ENCODE data around the gene SERPINA4. TPM values are rescaled to one million over a fixed set of nuclear protein-coding genes. Genes with fewer than 3 reads are reported as not detected.

The SERPINA4 gene
- polyA plus RNA-seq, 4 donors, result 1.2 to 1.6 (median 1.4) TPM

- no peak for DNase-seq (ENCODE audit: low read depth in 4 of 4, low spot score in 3 of 4)
Measured at GRCh38 chr14:94612174-94612573, 50.9 kb downstream of the SERPINA4 start, which contains the start of gene SERPINA3. TSS of gene SERPINA3 (plus strand) at chr14:94612391. CDS start at chr14:94614442, 2,051 bp downstream.

- DNase-seq (ENCODE audit: low read depth in 4 of 4, low spot score in 3 of 4), result no peak
Measured at GRCh38 chr14:94612580-94613554, 51.6 kb downstream of the SERPINA4 start.

GRCh38 chr14:94613720-94614644, 52.7 kb downstream of the SERPINA4 start:
- DNase-seq (ENCODE audit: low read depth in 4 of 4, low spot score in 3 of 4), result no peak

GRCh38 chr14:94614802-94615201, 53.6 kb downstream of the SERPINA4 start:
- DNase-seq (ENCODE audit: low read depth in 4 of 4, low spot score in 3 of 4), result no peak

GRCh38 chr14:94615254-94615653, 54.0 kb downstream of the SERPINA4 start:
- DNase-seq (ENCODE audit: low read depth in 4 of 4, low spot score in 3 of 4), result no peak

- DNase-seq (ENCODE audit: low read depth in 4 of 4, low spot score in 3 of 4), result no peak
Measured at GRCh38 chr14:94615823-94616570, 54.8 kb downstream of the SERPINA4 start.

- DNase-seq (ENCODE audit: low read depth in 4 of 4, low spot score in 3 of 4), result no peak
Measured at GRCh38 chr14:94617366-94617941, 56.2 kb downstream of the SERPINA4 start.

GRCh38 chr14:94617988-94618822, 57.0 kb downstream of the SERPINA4 start:
- DNase-seq (ENCODE audit: low read depth in 4 of 4, low spot score in 3 of 4), result no peak

- DNase-seq (ENCODE audit: low read depth in 4 of 4, low spot score in 3 of 4), result no peak
Measured at GRCh38 chr14:94619297-94619696, 58.1 kb downstream of the SERPINA4 start.

Other genes with a start within 250 kb of the SERPINA4 start
- 1 to 10 TPM; 1.4 to 7.3 (median 3.9) TPM for gene SERPINA6, start 238.1 kb upstream of the SERPINA4 start, polyA plus RNA-seq (ENCODE audit: insufficient read length in 4 of 4)
- not detected for gene SERPINA2, start 194.7 kb upstream of the SERPINA4 start, polyA plus RNA-seq (ENCODE audit: insufficient read length in 4 of 4)
- 100 to 1,000 TPM in 2 of 4 donors, 10 to 100 TPM in 2; 48.2 to 109 (median 93.4) TPM for gene SERPINA1, start 172.8 kb upstream of the SERPINA4 start, polyA plus RNA-seq (ENCODE audit: insufficient read length in 4 of 4)
- under 1 TPM in 1 of 4 donors, not detected in 3; 0.74 TPM for gene SERPINA11, start 108.6 kb upstream of the SERPINA4 start, polyA plus RNA-seq (ENCODE audit: insufficient read length in 4 of 4)
- not detected for gene SERPINA9, start 85.2 kb upstream of the SERPINA4 start, polyA plus RNA-seq (ENCODE audit: insufficient read length in 4 of 4)
- under 1 TPM in 3 of 4 donors, not detected in 1; 0.33 to 0.37 (median 0.36) TPM for gene SERPINA12, start 52.0 kb upstream of the SERPINA4 start, polyA plus RNA-seq (ENCODE audit: insufficient read length in 4 of 4)
- gene SERPINA5, start 20.0 kb downstream of the SERPINA4 start, polyA plus RNA-seq (ENCODE audit: insufficient read length in 4 of 4), result 10 to 100 TPM in 1 of 4 donors, 1 to 10 TPM in 3; 2.9 to 12.8 (median 9.4) TPM
- gene SERPINA3, start 50.9 kb downstream of the SERPINA4 start, polyA plus RNA-seq (ENCODE audit: insufficient read length in 4 of 4), result 1 to 10 TPM in 1 of 4 donors, under 1 TPM in 3; 0.27 to 3.7 (median 0.55) TPM
- under 1 TPM in 1 of 4 donors, not detected in 3; 0.72 TPM for gene GSC, start 208.7 kb downstream of the SERPINA4 start, polyA plus RNA-seq (ENCODE audit: insufficient read length in 4 of 4)

All from left renal pelvis (tissue), 4 donors.